ENCODE results near the gene CTNNBL1. TPM values are rescaled to one million over a fixed set of nuclear protein-coding genes. Genes with fewer than 3 reads are reported as not detected.

CTNNBL1 gene
- total and polyA plus RNA-seq, 2 donors (not counting 1 experiment from before 2014, with no cell fraction given), result 31.3 to 39.0 TPM

DNA sequence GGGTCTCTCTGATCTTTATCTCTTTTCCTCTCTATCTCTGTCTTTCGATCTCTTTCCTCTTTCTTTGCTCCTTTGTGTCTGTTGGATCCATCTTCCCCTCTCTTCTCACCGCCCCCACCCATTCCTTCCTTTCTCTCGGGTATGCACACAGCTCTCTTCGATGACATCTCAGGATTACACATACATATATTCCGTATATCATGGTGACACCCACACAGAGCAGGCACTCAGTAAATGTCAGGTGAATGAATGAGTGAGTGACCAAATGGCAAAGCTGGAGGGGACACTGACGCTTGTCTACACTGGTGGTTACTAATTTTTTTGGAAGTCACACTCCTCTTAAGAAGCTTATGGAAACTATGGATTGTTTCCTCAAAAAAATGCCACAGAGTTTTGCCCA lies 219.0 kb downstream of the CTNNBL1 start:
- Histone ChIP-seq H3K4me2 (ENCODE audit: extremely low read depth, insufficient read depth, low read length) (no peak overlapping the region), H4K20me1 (ENCODE audit: control insufficient read depth, extremely low read depth, insufficient read depth, low read length) (no peaks in the 10 kb centered on the region), H3K9ac (ENCODE audit: insufficient read depth, low read length) (no peak overlapping the region), H3K9me3 (ENCODE audit: control insufficient read depth, insufficient read depth, low read depth, low read length) (no peaks in the 10 kb centered on the region), H3K36me3 (ENCODE audit: control insufficient read depth, insufficient read depth, low read length) (no peaks in the 10 kb centered on the region), H3K4me3 (replicated peaks in 1 of 4; ENCODE audit: control extremely low read depth in 1 of 4, insufficient read depth in 1 of 4, low read depth in 3 of 4, low read length in 4 of 4) (no peak overlapping the region), H3K4me1 (ENCODE audit: control insufficient read depth, extremely low read depth, insufficient read depth, low read length) (peaks cover 2% of the 10 kb centered on the region), H3K79me2 (ENCODE audit: control insufficient read depth, insufficient read depth, low read length) (no peaks in the 10 kb centered on the region), H3K27me3 (ENCODE audit: control insufficient read depth, insufficient read depth, low read length) (peaks cover 57% of the 10 kb centered on the region), H2AFZ (ENCODE audit: low read length) (no peak overlapping the region), H3K27ac (ENCODE audit: insufficient read depth, low read length) (no peak overlapping the region)
- TF ChIP-seq, protein P1, sequence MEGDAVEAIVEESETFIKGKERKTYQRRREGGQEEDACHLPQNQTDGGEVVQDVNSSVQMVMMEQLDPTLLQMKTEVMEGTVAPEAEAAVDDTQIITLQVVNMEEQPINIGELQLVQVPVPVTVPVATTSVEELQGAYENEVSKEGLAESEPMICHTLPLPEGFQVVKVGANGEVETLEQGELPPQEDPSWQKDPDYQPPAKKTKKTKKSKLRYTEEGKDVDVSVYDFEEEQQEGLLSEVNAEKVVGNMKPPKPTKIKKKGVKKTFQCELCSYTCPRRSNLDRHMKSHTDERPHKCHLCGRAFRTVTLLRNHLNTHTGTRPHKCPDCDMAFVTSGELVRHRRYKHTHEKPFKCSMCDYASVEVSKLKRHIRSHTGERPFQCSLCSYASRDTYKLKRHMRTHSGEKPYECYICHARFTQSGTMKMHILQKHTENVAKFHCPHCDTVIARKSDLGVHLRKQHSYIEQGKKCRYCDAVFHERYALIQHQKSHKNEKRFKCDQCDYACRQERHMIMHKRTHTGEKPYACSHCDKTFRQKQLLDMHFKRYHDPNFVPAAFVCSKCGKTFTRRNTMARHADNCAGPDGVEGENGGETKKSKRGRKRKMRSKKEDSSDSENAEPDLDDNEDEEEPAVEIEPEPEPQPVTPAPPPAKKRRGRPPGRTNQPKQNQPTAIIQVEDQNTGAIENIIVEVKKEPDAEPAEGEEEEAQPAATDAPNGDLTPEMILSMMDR (conservative IDR thresholded peaks at IDR 0.05 in 1 of 2, IDR thresholded peaks at IDR 0.05 in 1 of 2; ENCODE audit: low read depth in 1 of 2, low read length in 2 of 2), result no peak
- TF ChIP-seq EZH2 (IDR thresholded peaks at IDR 0.05; ENCODE audit: low read length, missing control alignments), result no peak
- no peak for DNase-seq (ENCODE audit: low read depth in 2 of 2)

GRCh38 chr20:37913567-37914366 lies 219.9 kb downstream of the CTNNBL1 start:
- no peak overlapping the region for H3K9ac ChIP-seq (ENCODE audit: insufficient read depth, low read length)
- H3K36me3 ChIP-seq (ENCODE audit: control insufficient read depth, insufficient read depth, low read length), result no peaks in the 10 kb centered on the region
- H4K20me1 ChIP-seq (ENCODE audit: control insufficient read depth, extremely low read depth, insufficient read depth, low read length), result no peaks in the 10 kb centered on the region
- peak; percentile 50 for TF ChIP-seq EZH2 (IDR thresholded peaks at IDR 0.05; ENCODE audit: low read length, missing control alignments)
- TF ChIP-seq, protein P1 (conservative IDR thresholded peaks at IDR 0.05 in 1 of 2, IDR thresholded peaks at IDR 0.05 in 1 of 2; ENCODE audit: low read depth in 1 of 2, low read length in 2 of 2), result no peak
- peaks cover 64% of the 10 kb centered on the region for H3K27me3 ChIP-seq (ENCODE audit: control insufficient read depth, insufficient read depth, low read length)
- H3K27ac ChIP-seq (ENCODE audit: insufficient read depth, low read length), result no peak overlapping the region
- no peak overlapping the region for H3K4me3 ChIP-seq (replicated peaks in 1 of 4; ENCODE audit: control extremely low read depth in 1 of 4, insufficient read depth in 1 of 4, low read depth in 3 of 4, low read length in 4 of 4)
- DNase-seq (ENCODE audit: low read depth in 2 of 2), result no peak
- H2AFZ ChIP-seq (ENCODE audit: low read length), result no peak overlapping the region
- no peak overlapping the region for H3K4me2 ChIP-seq (ENCODE audit: extremely low read depth, insufficient read depth, low read length)
- no peaks in the 10 kb centered on the region for H3K4me1 ChIP-seq (ENCODE audit: control insufficient read depth, extremely low read depth, insufficient read depth, low read length)
- H3K79me2 ChIP-seq (ENCODE audit: control insufficient read depth, insufficient read depth, low read length), result no peaks in the 10 kb centered on the region
- H3K9me3 ChIP-seq (ENCODE audit: control insufficient read depth, insufficient read depth, low read depth, low read length), result no peaks in the 10 kb centered on the region

- no peaks in the 10 kb centered on the region for H3K79me2 ChIP-seq (ENCODE audit: control insufficient read depth, insufficient read depth, low read length)
- H3K4me2 ChIP-seq (ENCODE audit: extremely low read depth, insufficient read depth, low read length), result no peak overlapping the region
- no peak for DNase-seq (ENCODE audit: low read depth in 2 of 2)
- H3K4me1 ChIP-seq (ENCODE audit: control insufficient read depth, extremely low read depth, insufficient read depth, low read length), result no peaks in the 10 kb centered on the region
- no peak overlapping the region for H2AFZ ChIP-seq (ENCODE audit: low read length)
- TF ChIP-seq, protein P1 (conservative IDR thresholded peaks at IDR 0.05 in 1 of 2, IDR thresholded peaks at IDR 0.05 in 1 of 2; ENCODE audit: low read depth in 1 of 2, low read length in 2 of 2), result no peak
- no peak for TF ChIP-seq EZH2 (IDR thresholded peaks at IDR 0.05; ENCODE audit: low read length, missing control alignments)
- H3K9me3 ChIP-seq (ENCODE audit: control insufficient read depth, insufficient read depth, low read depth, low read length), result no peaks in the 10 kb centered on the region
- no peak overlapping the region for H3K4me3 ChIP-seq (replicated peaks in 1 of 4; ENCODE audit: control extremely low read depth in 1 of 4, insufficient read depth in 1 of 4, low read depth in 3 of 4, low read length in 4 of 4)
- no peak overlapping the region for H3K9ac ChIP-seq (ENCODE audit: insufficient read depth, low read length)
- no peak overlapping the region for H3K27ac ChIP-seq (ENCODE audit: insufficient read depth, low read length)
- H3K27me3 ChIP-seq (ENCODE audit: control insufficient read depth, insufficient read depth, low read length), result peaks cover 69% of the 10 kb centered on the region
- H4K20me1 ChIP-seq (ENCODE audit: control insufficient read depth, extremely low read depth, insufficient read depth, low read length), result no peaks in the 10 kb centered on the region
- no peaks in the 10 kb centered on the region for H3K36me3 ChIP-seq (ENCODE audit: control insufficient read depth, insufficient read depth, low read length)
Measured at GRCh38 chr20:37914367-37914671, 220.5 kb downstream of the CTNNBL1 start.
